Neural progenitor cell (in vitro differentiated cells): Measurements from ENCODE around the gene TMEM185B.

Experiments used
- CTCF ChIP-seq: fragments of 200-600 bp; sonication (generic); IDR thresholded peaks from 2 replicates; pipeline ENCODE4 v1.5.1; 2017; ENCODE audit warnings: antibody characterized with exemption, mild to moderate bottlenecking
- EZH2 ChIP-seq: fragments of 200-600 bp; sonication (generic); IDR thresholded peaks from 2 replicates; pipeline ENCODE4 v1.6.1; 2017; ENCODE audit warnings: antibody characterized with exemption, mild to moderate bottlenecking, moderate library complexity

DNA sequence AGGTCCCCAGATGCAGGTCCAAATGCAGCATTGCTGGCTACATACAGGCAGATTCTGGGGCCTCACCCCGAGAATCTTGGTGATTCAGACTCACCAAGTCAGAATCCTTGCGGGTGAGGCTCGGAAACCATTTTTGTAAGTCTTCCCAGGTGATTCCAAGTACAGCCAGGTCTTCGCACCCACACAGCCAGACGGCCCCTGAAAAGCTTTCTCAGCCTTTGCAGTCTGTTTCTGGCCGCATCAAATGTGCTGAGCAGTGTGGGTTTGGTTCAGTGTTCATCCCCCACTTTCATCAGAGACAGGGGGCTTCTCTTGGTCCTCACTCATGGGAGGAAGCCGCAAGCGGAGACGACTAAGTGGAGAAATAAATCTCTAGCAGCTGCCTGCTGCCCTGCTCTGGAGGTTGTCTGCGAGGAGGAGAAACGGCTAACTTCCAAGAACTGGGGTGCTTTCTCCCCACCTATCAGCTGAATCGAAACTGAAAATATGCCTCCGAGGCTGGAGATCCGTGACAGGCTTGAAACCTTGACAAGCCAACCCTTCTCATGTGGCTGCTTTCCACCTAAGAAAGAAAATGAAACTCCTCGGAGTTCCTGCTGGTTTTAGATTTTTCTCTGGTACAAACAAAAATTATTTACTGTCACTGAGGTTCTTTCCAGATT, 8.9 kb upstream of the TMEM185B start:
- TF ChIP-seq CTCF, result no peak
- no peak for TF ChIP-seq EZH2
